GM21360 (cell line): ENCODE results near the gene ZFAND2B.
A peak's percentile ranks its signal among the peaks of the same experiment; 100 is the strongest.

Experiments used
- ATAC-seq: cut with Tn5 transposase; IDR thresholded peaks from one replicate; pipeline ENCODE4 v1.9.1; 2021; ENCODE audit warnings: mild to moderate bottlenecking, moderate library complexity; ENCODE audit not compliant: unreplicated experiment

ZFAND2B gene

GRCh38 chr2:219220652-219221402, 14.2 kb downstream of the ZFAND2B start:
- no peak for ATAC-seq

DNA sequence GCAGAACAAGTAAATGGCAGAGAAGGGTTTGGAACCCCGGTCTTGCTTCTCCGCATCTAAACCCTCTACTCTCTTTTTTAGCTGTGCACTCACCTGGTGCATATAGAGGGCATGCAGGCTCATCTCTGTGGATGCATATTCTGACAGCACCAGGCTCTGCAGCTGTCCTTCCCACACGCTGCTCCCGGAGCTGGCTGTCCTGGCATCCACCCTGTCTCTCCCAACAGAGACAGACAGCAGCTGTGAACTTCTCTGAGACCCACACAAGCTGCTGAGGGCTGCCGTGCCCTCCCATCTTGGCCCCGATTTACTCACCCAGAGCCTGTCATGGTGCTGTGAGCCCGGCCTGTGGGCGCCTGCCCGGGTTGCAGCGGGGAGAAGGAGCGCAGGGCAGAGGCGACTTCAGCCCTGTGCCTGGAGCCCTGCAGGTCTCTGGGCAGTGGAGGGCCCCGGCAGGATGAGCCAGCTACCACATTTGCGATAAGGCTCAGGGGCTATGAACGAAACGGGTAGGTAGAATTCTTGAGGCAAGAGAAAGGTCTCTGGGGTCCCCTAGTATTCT, 15.5 kb downstream of the ZFAND2B start:
- no peak for ATAC-seq

DNA sequence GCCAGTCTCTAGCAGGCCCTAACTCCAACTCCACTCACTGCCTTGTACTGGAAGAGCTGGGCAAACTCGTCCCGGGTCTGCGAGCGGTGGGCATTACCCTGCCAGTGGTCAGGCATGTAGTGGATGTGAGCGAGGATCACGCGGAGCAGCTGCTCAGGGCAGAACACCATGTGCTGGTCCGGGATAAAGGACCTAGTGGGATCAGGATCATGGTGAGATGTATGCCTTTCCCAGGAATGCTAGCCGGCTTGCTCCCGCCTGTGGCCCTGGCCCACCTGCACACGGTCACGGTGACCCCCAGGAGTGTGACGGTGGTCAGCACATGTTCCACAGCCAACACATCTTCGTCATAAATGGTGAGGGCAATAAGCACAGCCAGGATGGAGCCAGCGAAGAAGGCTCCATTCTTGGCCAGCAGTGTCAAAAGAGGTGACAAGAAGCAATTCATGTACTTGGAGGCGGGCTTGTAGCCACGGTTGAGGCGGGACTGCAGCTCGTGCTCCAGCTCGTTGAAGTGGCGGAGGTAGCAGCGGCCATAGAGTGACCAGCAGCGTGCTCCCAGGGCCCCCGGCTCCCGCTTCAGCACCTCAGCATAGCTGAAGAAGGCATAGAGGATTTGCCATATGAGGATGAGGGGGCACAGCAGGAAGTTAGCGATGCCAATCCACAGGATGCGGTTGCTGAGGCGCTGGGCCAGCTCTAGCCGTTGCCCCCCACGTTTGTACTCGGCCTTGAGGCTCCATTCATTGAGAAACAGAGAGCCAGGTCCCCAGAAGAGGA, 17.4 kb downstream of the ZFAND2B start:
- ATAC-seq: no peak

DNA sequence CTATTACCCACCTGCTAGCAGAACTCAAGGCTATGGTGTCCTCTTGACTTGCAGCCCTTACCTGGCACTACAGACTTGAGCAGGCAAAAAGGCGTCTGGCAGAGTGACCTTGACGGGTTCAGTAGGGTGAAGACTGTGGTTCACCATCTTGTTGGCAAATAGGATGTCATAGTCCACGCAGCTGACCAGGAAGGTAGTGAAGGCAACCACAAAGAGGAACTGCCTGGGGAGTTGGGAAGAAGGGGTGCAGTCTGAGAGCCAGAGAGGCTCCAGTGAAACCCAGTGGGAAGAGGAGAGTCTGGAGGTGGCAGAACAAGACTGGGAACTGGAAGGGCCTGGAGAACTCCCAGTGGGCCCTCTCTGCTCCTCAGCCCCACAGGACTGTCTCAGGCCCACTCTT, 18.8 kb downstream of the ZFAND2B start:
- no peak for ATAC-seq

DNA sequence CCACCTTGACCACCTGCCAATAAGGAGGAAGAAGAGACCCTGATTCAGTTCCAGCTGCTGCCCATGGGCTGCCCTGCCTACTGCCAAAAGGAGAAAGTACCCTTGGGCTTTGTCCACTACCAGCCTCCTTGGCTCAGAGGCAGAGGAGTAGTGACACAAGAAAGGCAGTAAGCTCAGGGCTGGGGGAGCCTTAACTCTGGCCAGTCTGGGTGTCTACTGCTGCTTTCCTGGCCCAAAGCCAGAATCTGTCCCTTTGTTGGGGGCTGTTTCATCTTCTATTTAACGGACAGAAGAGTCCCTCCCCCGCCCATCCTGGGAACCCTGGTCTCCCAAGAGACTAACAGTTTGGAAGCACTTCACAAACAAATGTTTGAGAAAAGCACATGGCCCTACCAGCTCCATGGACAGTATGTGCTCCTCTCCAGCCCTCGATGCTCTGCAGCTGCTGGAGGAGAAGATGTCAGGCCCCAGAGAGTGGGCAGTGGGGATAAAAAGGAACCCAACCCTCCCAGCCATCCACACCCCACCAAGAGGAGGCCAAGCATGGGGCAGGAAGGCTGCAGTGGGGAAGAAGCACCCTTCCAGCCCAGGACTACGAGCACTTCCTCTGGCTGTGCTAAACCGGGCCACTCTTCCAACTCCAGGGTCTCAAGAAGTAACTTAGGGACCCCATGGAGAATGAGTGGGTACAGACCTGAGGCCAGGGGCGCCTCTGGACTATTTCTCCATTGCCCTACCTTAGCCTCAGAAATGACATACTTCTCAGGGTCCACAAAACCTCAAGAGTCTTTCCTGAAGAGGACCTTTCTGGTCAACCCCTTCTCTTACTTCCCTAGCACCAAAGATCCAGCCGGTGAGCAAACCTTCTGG, 21.7 kb downstream of the ZFAND2B start:
- no peak for ATAC-seq

DNA sequence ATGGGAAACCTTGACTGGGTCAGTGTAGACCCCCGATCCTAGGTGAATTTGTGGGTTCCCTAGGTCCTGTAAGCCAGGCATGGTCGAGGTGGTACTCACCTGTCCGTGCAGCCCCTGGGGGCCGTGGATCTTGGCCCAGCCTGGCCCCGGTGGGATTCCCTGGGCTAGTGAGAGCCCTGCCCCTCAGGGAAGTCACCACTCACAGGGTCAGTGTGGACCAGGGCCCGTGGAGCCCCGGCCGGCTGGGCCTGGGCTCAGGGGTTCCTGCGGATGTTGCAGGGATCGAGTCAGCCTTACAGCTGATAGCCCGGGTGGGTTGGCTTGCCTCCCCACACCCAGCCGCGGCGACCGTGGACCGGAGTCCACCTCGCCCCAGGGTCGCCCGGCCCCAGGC, 22.3 kb downstream of the ZFAND2B start:
- ATAC-seq: peak; percentile 18

DNA sequence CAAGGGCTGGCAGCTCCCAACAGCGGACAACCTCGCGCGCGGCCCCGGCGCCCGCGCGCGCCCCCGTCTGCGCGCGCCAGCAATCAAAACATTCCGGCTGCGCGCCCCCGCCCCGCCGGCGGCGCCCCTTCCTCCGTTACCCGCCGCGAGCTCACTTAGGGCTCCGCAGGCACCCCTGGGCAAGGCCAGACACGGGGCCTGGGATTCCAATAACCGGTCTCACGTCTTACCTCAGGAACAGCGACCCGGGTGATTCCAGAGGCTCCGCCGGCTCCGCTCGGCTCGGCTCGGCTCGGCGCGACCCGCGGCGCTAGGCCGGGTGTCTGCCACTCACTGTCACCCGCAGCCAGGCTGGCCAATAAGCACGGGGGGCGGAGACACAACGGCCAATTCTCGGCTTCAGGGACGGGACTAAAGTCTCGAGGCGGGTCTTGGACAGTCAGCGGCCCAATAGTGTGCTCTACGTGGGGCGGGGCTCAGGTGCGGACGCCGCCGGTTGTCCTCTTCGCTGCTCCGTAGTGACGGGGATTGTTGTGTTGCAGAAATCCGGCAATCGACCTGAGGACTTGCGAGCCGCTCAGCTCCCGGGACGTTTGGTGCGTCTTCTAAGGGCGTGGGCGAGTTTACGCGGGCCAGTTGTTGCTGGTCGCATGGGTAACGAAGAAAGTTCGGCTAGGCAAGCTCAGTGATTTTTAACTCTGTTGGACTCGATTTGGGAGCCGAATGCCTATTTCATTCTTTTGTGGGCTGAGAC, 22.9 kb downstream of the ZFAND2B start, which contains the start of the genes ANKZF1 and ATG9A:
ANKZF1 (plus strand) TSS at position 502 of the 754 bp plus-strand sequence. CDS start 452 bp downstream, outside the sequence.
ATG9A (minus strand) TSS at position 332 of the 754 bp plus-strand sequence. CDS start 1,612 bp downstream, outside the sequence.
- peak; percentile 93 for ATAC-seq

DNA sequence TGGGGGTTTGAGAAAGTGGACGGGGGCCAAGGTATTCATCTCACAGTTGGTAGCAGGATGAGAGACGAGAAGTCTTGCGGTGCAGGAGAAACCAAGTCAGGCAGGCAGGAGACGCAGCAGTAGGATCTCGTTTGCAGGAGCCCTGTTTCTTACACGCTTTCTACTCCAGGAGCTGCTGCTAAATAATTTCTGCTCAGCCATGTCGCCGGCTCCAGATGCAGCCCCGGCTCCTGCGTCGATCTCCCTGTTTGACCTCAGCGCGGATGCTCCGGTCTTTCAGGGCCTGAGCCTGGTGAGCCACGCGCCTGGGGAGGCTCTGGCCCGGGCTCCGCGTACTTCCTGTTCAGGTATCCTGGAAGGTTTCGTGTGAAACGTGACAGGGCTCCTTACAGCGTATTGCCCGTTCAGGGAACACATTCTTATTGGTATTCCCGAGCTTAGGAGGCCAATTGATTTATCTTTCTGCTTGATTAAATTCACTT, 23.5 kb downstream of the ZFAND2B start:
- ATAC-seq: no peak

- no peak for ATAC-seq
Measured at GRCh38 chr2:219234331-219234730, 27.7 kb downstream of the ZFAND2B start.

DNA sequence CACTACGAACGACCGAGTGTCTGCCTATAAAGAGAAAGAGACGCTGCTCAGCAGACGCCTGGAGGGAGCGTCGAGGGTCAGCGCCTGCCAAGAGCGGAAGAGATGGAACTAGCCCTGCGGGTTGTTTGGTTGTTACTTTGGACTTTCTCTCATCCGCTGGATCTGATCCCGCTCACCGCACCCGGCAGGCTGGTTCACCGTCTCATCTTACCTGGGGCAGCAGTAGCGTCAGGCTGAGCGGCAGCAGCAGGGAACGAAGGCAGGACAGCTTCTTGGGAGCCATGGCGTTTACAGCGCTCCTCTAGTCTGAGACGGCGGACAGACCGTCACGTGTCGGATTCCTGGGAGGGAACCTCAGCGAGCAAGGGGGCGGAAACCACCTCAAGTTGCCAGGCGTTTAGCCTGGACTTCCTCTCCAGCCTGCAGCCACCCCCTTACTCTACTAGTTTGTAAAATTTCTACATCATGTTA, 36.7 kb downstream of the ZFAND2B start:
- ATAC-seq: no peak

DNA sequence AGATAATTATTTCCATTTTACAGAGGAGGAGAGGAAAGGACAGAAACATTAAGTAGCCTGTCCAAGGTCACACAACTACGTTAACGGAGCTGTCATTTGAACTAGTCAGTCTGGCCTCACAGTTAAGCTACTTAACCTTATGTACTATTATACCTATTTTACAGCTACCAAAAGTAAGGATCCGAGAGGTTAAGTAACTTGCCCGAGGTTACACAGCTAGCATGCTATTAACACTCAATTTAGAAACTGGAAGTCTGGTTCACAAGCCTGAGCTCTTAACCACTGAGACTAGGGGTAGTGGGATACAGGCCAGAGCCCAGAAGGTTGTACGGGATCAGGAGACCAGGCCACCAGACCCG, 38.2 kb downstream of the ZFAND2B start:
- ATAC-seq: no peak

GRCh38 chr2:219245148-219245898, 38.7 kb downstream of the ZFAND2B start, which contains the start of the genes GLB1L and STK16:
TSS of gene GLB1L (minus strand) at chr2:219245444. CDS start at chr2:219243573, 1,871 bp downstream.
TSS of gene STK16 (plus strand) at chr2:219245479. CDS start at chr2:219246000, 521 bp downstream.
- ATAC-seq: peak; percentile 78

- no peak for ATAC-seq
Measured at GRCh38 chr2:219245899-219246230, 39.3 kb downstream of the ZFAND2B start.

- ATAC-seq: no peak
Measured at GRCh38 chr2:219246559-219246958, 40.0 kb downstream of the ZFAND2B start.

- no peak for ATAC-seq
Measured at GRCh38 chr2:219247678-219248642, 41.4 kb downstream of the ZFAND2B start.

DNA sequence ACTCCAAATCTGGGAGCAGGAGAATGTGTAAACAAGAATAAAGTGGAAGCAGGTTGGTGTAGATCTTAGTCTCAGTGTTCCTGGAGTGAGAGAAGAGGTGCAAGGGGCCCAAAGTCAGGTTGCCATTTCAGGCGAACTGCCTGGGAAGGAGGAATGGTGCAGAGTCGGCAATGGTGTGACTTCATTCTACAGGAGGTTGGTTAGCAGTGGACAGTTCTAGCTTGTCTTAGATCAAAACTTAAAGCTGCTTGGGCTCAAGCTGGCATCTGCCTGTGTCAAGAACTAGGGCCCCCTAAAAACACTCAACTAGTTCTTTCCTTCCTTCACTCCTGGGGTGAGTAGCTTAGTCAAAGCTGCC, 42.2 kb downstream of the ZFAND2B start:
- no peak for ATAC-seq

DNA sequence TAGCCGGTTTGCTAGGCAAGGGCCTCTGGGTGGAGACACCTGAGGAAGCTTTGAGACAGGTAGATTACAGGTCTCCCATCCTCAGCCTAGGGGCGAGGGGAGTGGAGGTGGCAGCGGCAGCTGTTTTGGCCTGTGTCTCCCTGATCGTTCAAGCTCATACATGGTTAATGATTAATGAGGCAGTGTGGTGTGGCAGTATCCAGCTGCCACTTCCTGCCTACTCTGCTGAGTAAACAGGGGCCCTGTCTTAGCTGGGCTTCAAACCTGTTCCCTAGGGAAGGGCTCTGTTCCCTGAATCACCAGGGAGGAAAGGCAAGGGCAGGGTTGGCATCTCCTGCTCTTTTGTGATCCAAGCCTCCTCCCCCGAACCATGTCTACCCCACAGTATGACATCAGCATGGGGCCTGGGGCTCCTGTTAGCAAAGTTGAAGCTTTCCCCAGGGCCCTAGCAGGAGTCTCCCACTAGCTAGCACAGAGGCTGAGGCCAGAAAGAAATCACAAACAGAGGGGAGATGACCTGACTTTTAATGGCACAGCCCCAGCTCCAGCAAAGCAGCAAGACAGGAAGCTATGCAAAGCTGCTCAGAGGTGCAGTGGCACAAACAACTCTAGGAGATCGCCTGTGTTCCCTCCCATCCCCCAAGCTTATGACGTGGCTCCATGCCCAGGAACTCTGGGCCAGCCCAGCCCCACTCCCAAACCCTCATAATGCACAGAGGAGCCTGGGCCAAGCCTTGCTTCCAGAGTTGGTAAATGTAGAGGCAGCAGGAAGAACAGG, 42.8 kb downstream of the ZFAND2B start:
- ATAC-seq: no peak
